Activated naive CD4-positive, alpha-beta T cell treated with anti-CD3 and anti-CD28 coated beads, Interleukin-2, amount 50 U/mL, for 16 hours (primary cell): ENCODE measurements around the gene METTL1.
"Not testable (repeated sequence)": the region's sequence is repeated elsewhere in the genome, so short reads cannot be mapped to it uniquely, and the experiment has no call there.

ENCODE experiments used
- DNase-seq: peaks from one replicate; pipeline ENCODE4 v3.0.0-alpha.2; 2020

METTL1 gene

GRCh38 chr12:57771873-57772428, at the start of gene METTL1:
Gene METTL1, minus strand, starts transcription at chr12:57772105. Its CDS starts 22 bp downstream, at chr12:57772083.
- DNase-seq, result peak; percentile 94

- DNase-seq, result not testable (repeated sequence)
Observed at GRCh38 chr12:57821015-57821414, 49.1 kb upstream of the METTL1 start.

GRCh38 chr12:57820119-57820518, 48.2 kb upstream of the METTL1 start:
- DNase-seq, result not testable (repeated sequence)

GRCh38 chr12:57817990-57818331, 46.1 kb upstream of the METTL1 start:
- DNase-seq, result not testable (repeated sequence)

- DNase-seq, result no peak
Observed at GRCh38 chr12:57817261-57817989, 45.5 kb upstream of the METTL1 start.

GRCh38 chr12:57816855-57817151, 44.9 kb upstream of the METTL1 start:
- DNase-seq, result no peak

- no peak for DNase-seq
Observed at GRCh38 chr12:57816001-57816854, 44.3 kb upstream of the METTL1 start.

GRCh38 chr12:57815177-57816000, 43.5 kb upstream of the METTL1 start:
- DNase-seq, result no peak

- no peak for DNase-seq
Observed at GRCh38 chr12:57813971-57814772, 42.3 kb upstream of the METTL1 start.

GRCh38 chr12:57813111-57813970, 41.4 kb upstream of the METTL1 start:
- DNase-seq, result no peak

GRCh38 chr12:57811028-57811755, 39.3 kb upstream of the METTL1 start:
- no peak for DNase-seq

GRCh38 chr12:57810450-57810849, 38.5 kb upstream of the METTL1 start:
- DNase-seq, result no peak

- DNase-seq, result no peak
Observed at GRCh38 chr12:57809425-57809824, 37.5 kb upstream of the METTL1 start.

GRCh38 chr12:57808351-57808750, 36.4 kb upstream of the METTL1 start:
- DNase-seq, result no peak

- DNase-seq, result no peak
Observed at GRCh38 chr12:57807285-57807684, 35.4 kb upstream of the METTL1 start.

- no peak for DNase-seq
Observed at GRCh38 chr12:57806677-57807076, 34.8 kb upstream of the METTL1 start.

- DNase-seq, result peak; percentile 38
Observed at GRCh38 chr12:57803319-57803893, 31.5 kb upstream of the METTL1 start.

GRCh38 chr12:57802607-57803006, 30.7 kb upstream of the METTL1 start:
- DNase-seq, result no peak

- no peak for DNase-seq
Observed at GRCh38 chr12:57800965-57801364, 29.1 kb upstream of the METTL1 start.

GRCh38 chr12:57797933-57798332, 26.0 kb upstream of the METTL1 start:
- DNase-seq, result no peak
